Superior temporal gyrus (tissue), 1 donor: ENCODE results near the gene CD6.

Source experiments
- DNase-seq: peaks from one replicate; pipeline ENCODE4 v3.0.0-alpha.2; 2016; ENCODE audit errors: extremely low spot score

The CD6 gene

DNA sequence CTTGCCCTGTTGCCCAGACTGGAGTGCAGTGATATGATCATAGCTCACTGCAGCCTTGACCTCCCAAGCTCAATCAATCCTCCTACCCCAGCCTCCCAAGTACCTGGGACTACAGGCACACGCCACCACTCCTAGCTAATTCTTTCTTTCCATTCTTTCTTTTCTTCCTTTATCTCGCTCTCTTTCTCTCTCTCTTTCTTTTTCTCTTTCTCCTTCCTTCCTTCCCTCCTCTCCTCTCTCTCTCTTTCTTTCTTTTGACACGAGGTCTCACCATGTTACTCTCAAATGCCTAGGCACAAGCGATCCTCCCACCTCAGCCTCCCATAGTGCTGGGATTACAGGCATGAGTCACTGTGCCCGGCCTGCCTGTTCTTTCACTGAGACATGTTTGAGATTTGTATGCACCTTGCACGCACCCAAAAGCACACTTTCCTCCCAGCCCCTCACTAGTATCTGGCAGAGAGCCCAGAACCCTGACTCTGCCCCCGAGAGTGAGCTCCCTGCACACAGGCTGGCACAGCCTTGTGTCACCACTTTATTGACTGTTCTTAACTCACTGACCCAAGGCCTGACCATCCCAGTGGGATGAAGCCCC, 56.8 kb downstream of the CD6 start:
- DNase-seq = no peak

DNA sequence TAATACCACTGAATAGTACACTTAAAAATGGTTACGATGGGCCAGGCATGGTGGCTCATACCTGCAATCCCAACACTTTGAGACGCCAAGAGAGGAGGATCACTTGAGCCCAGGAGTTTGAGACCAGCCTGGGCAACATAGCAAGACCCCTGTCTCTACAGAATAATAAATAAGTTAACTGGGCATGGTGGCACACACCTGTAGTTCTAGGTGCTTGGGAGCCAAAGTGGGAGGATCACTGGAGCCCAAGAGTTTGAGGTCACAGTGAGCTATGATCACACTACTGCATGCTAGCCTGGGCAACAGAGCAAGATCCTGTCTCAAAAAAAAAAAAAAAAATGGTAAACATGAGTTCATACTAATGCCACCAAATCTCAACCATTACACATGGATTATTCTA, 61.3 kb downstream of the CD6 start:
- no peak for DNase-seq

DNA sequence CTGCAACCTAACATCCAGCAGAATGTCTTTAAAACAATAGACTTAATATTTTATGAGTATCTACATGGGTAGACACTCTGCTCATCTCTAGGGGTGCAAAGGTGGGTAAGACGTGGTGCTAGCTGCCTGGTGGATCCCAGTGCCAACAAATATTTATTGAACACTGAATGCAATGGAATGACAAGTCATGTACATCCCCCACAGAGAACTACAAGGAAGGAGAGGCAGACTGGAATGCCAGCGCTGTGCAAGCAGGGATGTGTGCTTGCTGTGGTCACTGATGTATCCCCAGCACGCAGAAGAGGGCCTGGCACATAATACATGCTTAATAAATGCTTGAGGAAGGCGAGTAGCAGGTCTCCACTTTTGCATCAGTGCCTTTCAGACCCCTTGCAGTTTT, 61.9 kb downstream of the CD6 start:
- no peak for DNase-seq

DNA sequence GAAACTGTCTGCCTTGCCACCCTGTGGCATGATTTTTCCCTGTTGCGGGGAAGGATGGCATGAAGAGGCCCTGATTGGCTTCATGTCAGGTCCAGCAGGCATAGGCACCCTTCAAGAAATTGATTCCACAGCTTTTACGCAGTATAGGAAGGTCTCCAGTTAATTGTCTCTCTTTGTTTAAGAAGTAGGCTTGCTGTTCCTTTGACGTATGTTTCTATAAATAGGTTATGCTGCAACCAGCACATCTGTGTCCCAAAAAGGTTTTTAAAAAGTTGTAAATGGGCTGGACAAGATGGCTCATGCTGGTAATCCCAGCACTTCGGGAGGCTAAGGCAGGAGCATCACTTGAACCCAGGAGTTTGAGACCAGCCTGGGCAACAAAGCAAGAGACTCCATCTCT, 62.6 kb downstream of the CD6 start:
- no peak for DNase-seq

DNA sequence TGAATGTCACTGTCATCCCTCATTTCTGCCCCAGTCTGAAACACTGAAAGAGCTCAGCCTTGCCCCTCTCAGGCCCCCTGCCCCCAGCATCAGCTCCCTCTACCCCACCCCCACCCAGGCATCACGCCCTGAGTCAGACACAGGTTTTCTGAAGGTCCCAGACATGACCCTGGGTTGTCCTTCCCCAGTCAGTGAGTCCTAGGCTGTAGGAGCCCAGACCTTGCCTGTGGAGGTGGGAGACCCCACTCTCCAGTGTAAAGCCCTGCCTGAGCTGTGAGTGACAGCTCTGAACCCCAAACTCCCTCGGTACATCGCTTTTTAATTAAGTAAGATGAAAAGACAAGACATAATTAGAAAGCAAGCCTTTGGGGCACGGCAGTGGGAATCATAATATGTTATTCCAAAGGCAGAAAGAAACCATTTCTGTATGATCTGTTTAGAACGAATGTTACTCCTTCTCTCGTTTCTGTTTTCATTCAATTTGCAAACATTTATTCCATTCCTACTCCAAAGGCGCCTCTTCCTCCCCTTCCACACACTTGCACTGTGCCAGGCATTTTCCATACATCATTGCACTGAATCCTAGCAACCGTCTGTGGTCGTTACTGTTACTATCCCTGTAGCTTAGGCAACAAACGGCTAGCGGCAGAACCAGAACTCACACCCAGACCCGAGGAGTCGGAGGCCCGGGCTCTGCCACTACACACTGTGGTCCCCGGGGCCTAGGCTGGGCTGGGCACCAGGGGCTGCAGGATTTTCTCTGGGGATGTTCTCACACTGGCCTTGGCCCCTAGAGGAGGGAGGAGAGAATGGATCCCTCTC, 63.4 kb downstream of the CD6 start:
- no peak for DNase-seq

DNA sequence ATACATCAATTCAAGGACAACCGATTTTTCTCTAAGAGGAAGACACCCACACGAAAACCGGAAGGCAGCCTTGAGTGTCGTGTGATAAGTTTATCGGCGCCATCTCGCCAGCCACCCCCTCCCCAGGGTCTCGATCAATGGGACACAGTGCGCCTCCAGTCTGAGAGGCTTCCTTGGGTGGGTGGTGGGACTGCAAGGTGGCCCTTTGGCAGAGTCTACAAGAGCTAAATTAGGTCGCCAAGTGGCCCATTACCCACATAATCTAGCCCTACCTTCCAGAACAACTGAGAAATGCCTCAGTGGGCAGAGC, 64.0 kb downstream of the CD6 start:
- DNase-seq = no peak

DNA sequence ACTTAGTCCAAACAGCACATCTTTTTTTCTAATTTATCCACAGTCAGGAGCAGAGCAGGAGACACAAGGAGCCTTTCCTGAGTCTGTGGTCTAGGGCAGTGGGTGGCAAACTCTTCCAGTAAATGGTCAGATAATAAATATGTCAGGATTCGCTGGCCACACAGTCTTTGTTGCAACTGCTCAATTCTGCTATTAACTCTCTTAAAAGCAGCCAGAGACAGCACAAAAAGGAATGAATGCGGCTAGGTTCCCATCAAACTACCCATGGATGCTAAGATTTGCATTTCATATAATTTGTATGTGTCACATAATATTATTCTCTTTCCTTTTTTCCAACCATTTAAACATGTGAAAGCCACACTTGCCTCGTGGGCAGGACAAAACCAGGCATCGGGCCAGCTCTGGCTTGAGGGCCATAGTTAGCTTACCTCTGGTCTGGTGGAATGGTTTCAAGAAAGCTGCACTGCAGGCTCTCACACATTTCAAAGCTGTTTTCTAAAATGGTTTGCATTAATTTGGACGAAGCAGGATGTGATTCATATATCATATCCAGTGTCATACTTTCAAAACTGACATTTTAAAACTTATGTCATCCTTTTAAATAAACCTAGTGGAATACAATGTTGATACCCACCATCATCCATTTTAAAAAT, 66.1 kb downstream of the CD6 start:
- DNase-seq = peak; percentile 64

DNA sequence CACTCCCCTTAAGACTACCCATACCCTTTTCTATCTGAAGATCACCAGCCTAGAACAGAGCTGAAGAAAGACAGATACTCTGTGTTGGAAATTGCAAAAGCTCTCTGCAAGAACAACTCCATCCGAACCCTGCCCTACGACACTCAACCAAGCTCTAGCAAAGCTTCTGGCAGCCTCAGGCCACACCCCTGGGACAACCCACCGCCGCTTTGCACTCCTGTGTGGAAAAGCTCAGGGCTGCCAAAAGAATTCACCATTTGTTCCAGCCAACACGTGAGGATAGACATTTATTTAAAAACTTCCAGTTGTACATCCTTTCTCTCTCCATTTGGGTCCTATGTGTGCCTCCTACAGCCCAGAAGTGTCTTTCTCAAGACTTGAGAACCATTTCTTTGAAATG, 68.4 kb downstream of the CD6 start:
- no peak for DNase-seq

DNA sequence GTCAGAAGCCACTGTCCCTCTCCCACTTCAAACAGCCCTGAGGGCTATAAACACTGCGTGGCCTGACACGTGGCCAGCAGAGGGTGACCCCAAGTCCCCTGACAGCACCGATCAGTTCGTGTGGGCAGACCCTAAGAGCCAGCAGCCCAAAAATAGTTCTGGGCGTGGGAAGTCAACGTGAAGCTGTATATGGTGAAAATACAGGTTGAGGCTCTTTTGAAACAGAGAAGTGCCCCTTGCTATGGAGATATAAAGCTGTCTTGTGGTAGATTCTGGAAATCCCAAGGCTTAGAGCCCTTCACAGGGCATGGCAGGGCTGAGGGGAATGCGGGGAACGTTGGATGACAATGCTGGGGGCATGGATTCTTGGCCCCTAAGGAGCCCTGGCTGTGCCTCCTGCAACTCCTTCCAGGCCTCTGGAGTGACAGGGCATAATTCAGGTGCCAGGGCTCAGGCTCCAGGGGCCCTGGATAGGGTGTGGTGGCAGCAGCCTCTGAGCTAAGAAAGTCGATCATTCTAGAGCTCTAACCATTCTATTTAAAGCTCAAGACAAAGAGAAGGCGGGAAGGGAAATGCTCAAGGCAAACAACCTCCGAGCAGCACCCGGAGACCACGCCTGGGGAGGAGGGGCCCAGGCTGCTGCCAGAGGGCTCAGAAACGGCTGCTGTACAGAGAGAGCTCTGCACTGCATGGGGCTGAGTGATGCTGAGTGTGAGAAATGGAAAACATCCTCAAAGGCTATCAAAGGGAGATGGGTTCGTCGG, 70.5 kb downstream of the CD6 start:
- peak; percentile 39 for DNase-seq

DNA sequence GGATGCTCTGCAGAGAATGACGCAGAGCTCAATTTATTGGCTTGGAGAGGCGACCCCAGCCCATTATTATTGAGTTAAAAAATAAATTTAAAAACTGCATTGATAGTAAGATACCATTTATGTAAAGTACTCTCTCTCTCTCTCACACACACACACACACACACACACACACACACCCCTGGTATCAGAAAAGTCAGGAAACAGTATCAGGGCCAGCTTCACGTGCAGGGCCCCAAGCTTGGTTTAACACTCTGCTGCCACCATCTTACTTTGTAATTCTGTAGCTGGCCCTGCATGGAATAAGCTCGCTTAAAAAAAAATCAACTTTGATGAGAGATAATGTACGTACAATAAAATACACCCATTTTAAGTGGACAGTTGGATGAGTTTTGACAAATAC, 71.1 kb downstream of the CD6 start:
- no peak for DNase-seq

DNA sequence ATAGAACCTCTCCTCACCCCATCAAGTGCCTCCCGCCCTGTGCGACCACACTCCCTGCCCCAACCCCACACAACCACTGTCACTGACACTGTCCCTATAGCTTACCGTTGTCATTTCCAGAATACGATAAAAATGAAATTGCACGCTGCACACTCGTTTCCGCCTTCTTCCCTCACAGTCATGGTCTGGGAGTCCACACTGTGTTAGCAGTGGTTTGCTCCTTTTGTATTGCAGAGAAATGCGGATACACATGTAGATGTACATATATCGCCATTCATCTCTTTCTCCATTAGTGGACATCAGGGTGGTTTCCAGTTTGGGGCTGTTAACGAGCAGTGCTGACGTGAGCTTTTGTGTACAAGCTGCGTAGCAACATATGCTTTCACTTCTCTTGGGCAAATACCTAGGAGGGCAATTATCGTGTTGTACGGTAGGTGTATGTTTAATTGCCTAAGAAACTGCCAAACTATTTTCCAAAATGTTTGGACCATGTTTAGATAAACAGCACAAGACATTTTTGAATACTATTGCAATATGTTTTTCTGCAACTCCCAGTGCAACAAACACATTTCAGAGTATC, 71.6 kb downstream of the CD6 start:
- no peak for DNase-seq

DNA sequence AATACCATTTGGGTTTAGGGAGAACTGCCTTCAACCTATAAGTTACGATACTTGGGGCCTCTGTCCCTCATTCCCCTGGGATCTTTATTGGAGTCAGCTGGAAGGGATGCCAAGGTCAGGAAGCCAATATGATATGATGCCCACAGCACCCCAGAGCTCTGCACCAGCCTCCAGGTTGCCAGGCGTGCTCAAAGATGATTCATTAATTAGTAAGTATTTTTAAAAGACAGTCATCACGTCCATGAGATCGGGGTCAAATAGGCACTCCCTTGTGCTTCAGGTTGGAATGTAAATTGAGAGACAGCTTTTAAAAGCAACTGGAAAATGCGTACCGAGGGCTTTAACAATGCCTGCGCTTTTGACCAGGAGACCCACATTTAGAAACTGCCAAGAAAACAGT, 73.8 kb downstream of the CD6 start:
- no peak for DNase-seq

DNA sequence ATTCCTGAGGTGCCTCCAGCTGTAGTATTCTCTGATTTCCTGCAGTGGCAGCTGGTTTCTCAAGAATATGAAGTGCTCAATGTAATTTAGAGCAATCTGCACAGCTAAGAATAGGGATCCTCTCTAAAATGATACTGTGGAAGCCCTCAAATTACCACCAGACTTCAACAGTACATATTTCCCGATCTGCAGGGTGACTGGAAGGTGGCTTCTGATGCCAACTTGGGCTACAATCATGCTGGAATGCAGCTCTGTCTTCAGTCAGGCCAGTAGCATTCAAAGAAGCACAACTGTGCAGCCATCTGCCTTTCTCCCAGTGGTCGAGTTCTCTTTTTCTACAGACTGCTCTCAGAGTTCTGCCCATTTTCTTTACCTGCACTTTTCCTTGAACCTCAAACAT, 75.4 kb downstream of the CD6 start:
- DNase-seq = no peak

DNA sequence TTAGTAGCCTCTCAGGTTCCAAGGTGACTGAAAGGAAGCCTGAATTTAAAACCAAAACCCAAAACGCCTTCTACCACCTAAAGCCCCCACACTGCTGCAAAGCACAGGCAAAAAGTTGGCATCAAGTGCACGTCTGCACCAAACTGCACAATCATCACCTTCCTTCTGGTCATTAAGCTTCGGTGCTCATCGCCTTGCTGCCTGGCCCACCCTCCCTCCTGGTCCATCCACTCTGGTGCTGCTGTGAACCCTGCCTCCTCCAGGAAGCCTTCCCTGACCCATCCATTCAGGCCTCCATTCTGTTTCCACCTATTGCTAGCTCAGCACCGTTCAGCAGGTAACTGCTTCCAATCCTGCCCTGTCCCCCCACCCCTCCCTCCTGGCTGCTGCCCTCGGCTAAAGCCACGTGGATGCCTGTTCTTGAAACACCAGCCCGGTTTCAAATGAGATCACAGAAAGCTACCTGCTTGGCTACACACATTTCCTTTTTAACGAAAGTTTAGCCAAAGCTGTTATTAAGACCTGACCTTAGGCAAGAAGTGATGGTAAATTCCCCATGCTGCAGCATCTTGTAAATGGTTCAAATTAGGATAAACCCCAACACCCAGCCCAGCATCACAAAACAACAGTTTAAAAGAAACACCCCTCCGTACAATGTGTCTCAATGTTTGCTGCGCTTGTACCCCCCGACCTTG, 77.0 kb downstream of the CD6 start:
- DNase-seq = no peak

DNA sequence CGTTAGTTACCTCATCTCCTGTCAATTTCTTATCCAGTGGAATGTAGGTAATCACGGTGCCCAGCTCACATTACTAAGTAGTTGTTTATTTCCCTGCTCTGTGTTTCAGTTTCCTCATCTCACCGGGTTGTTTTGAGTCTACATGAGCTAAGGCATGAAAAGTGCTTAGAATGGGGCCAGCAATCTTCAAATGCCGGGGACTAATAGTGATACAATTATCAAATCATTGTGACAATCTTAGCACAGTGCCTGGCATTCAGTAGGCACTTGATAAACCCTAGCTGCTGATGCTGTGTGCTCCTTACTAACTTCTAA, 77.5 kb downstream of the CD6 start:
- no peak for DNase-seq

DNA sequence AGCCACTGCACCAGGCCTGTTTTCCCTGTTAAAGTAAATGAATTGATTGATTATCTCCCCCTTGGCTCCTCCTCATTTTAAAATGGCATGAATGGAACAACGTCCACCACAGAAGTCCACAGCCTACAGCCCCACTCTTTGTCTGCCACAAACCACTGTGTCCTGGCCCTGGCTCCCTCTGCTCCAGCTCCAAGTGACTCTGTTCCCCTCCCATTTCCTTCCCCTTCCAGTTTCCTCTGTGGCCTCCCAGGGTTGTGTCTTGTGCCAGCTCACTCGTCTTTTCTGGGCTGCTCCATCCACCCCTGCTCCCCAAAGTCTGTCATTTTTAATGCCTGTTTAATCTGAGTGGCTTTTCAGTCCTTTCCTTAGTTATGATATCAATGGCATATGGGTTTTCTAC, 78.4 kb downstream of the CD6 start:
- DNase-seq = no peak

DNA sequence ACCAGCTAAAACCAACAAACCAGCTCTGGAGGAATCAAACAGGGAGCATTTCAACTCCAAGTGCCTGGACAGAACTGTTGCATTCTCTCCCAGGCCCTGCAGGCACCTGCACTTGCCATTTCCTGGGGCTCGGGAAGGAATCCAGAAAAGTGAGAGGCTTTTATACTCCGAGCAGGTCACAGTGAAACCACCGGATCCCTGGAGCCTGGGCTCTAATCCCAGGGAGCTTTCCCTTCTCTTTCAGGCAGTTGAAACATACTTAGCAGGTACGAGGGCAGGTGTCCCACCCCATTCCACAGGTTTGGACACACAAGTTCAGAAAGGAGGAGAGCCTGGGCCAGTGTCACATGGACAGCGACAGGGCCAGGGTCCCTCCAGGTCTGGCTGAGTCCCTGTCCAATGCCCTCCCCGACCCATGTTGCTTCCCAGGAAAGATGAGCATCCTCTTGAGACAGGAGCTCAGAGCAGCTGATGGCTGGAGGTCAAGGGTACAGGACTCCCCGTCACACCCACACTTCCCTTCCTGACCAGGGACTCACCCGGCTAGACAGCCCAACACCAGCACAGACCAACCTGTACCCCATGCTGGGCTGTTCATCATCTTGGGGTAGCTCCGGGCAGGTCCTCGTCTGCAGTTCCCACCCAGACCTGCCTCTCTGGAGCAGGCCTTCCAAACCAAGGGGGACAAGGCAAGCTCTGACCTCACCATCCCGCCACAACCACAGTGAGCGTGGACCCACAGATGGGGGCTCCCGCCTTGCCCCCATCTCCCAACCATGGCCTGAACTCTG, 80.9 kb downstream of the CD6 start:
- DNase-seq = no peak

DNA sequence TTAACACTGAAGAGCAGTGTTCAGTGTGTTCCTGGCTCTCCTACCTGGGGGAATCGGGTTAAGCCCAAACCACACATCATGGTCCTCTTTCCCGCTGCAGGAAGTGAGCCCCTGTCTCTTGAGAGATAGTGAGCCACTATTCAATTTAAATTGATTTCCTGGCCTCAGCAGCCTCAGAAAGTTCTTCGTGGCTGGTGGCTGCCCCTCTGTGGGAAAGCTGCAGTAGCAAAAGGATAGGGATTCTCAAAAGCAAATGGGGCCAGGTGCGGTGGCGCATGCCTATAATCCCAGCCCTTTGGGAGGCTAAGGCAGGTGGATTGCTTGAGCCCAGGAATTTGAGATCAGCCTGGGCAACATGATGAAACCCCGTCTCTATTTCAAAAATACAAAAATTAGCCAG, 81.7 kb downstream of the CD6 start:
- DNase-seq = no peak

DNA sequence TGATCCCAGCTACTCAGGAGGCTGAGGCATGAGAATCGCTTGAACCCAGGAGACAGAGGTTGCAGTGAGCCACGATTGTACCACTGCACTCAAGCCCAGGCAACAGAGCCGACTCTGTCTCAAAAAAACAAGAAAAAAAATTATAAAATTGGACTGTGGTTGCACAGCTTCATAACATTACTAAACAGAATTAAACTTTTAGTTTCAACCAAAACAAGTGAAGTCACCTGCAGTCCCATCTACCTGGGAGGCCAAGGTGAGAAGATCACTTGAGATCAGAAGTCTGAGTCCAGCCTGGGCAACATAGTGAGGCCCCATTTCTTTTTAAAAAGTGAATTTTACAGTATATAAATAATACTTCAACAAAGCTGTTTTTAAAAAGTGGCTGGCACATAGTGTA, 83.0 kb downstream of the CD6 start:
- no peak for DNase-seq

DNA sequence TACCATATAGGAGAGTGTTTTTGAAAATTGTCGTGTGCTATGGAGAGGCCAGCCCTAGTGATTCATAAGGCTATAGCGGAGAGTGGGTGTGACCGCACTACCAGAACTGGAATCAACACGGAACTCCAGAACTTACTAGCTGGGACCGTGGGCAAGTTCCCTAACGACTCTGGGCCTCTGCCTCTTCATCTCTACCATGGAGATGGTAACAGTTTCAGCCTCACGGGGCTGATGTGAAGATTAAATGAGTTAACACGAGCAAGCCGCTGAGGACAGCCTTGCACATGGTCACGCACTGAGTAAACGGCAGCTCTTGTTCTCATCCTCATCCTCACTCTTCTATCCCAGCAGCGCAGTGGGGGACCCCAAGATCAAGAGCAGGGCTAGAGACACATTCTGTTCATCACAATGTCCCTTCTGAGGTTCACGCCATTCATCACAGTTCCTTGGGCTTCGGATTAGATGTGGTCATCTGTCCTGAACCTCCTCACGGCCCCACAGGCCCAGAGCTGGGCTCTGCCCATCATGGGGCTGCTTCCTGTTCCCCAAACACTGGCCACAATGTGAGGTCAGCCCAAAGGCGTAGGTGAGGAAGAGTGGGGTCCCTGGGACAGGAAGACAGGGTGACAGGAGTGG, 83.6 kb downstream of the CD6 start:
- no peak for DNase-seq

DNA sequence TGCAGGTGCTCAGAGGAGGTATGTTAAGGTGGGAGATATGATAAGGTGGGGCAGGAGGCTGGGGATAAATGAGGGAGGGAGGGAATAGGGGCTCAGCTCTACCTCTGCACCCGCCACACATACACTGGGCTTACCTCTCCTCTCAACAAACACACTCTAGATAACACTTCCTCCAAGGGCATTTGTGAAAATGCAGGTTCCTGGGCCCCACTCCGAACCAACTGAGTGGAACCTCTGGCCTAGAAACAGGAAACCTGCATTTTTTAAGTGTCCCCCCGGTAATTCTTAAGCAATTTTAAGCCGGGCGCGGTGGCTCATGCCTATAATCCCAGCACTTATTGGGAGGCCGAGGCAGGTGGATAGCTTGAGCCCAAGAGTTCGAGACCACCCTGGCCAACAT, 84.3 kb downstream of the CD6 start:
- DNase-seq = no peak
